GM18511 (cell line): Measurements from ENCODE around the gene PAX3.

Experiments
- ATAC-seq: cut with Tn5 transposase; IDR thresholded peaks from one replicate; pipeline ENCODE4 v1.9.1; 2021; ENCODE audit warnings: mild to moderate bottlenecking, moderate library complexity; ENCODE audit not compliant: unreplicated experiment

The PAX3 gene

DNA sequence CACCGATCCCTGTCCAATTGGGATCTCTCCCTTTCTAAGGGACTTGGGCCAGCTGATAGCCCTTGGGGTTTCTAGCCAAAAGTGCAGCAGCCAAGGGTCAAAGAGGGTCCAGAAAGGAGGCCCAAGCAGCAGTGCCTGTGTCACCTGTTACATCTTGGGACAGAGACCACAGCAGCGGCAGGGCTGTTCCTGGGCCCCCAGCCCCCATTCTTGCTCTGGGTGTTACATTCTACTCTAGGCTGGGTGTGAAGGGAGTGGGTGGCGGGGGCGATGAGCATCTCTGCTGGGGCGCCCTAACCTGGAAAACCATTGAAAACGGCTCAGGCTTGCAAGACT is 1.2 kb downstream of the PAX3 start:
- no peak for ATAC-seq

DNA sequence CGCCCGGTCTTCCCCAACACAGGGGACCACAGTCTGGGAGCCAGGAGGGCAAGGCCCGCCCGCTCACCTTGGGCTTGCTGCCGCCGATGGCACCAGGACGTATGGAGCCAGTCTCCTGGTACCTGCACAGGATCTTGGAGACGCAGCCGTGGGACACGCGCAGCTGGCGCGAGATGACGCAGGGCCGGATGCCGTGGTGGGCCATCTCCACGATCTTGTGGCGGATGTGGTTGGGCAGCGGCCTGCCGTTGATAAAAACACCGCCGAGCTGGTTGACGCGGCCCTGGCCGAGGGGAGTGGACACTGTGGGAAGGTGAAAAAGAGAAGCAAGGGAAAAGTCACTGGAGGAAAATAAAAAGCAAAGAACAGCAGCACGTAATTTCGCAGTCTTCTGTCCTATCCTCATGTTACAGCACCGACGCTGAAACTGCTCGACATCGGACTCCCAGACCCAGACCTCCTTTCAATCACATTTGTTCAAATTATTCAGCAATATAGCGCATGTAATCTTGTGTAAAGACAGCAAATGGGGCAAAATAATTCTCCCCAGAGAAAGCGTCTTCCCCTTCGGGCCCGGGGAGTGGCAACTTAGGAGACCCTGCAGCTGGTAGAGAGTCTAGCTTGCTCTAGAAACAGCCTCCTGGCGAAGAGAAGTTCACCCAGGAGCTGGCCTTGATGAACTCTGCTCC is 1.7 kb downstream of the PAX3 start:
- ATAC-seq = no peak

DNA sequence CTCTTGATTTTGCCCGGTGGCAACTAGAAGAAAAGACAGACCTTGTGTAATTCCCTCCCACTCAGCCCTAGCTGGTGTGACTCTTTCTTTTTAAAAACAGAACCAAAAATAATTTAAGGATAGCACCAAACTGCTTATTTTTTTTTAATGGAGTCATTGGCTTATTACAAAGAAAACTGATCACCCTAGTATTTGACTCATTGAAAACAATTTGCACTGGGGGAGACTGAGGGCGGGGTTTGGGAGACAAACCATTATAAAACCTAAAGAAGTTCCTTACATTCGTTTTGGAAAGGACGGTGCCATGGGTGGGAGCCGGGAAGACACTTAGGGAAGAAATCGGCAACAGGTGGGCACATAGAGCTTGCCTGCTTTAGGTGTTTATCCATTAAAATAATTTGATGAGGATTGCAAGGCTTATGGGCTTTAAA is 2.5 kb downstream of the PAX3 start:
- no peak for ATAC-seq

DNA sequence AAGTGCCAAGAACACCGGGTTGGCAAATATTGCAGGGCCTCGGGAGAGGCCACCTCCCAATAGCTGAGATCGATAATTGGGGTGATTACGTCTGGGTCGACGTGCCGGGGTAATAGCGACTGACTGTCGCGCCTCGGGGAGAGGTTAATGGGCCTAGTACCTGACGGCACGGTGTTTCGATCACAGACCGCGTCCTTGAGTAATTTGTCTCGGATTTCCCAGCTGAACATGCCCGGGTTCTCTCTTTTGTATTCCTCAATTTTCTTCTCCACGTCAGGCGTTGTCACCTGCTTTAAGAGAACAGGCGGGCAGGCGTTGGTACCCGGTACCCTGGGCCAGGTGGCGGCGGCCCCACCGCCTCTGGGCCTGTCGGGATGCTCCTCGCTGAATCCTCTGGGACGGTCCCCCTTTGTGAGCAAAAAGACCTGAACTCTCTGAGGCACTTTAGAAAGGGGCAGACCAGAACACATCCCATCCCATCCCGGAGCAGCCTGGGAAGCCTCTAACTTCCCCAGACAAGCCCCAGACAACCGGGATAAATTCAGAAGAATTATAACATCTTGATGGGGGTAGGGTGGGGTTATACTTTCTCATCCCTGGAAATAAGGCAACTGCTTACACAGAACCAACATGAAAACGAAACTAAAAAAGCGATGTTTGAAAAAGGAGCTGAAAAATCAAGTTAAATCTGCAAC is 3.3 kb downstream of the PAX3 start:
- ATAC-seq = no peak

GRCh38 chr2:222294996-222295367 is 3.8 kb downstream of the PAX3 start:
- no peak for ATAC-seq

DNA sequence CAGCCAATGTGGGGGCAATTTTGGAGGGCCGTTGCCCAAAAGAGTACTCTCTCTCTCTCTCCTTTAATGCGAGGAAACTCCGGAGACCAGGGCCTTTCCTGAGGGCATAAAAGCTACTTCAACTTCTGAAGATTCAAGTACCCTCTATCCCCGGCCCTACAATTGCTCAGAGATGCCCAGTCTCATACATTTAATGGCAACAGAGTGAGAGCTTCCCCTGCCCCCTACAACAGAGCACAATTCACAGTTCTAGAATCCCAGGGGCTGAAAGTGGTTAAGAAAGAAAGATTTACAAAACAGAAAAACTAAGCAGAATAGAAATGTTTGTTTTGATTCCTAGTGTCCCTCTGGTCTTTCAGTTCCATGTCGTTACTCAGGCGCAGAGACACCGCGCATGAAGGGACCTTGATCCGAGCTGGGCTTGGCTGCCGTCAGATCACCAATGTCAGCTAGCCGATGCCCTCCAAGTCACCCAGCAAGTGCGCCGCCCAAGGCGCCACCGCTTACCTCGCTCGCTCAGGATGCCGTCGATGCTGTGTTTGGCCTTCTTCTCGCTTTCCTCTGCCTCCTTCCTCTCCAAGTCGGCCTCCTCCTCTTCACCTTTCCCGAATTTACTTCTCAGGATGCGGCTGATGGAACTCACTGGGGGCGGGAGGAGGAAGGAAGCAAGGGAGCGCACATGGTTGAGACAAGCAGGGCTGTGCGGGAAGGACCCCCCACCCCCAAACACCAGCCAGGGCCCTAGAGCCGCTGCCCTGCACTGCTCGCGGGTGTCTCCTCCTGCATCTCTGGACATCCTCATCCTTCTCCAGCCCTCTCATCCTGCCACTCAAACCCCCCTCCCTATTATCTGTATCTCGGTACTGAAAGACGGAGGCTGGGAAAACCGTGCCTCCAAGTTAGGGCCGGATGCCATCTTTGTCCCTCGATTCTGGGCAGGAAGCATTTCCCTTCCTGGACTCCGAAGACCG is 4.9 kb downstream of the PAX3 start:
- no peak for ATAC-seq

DNA sequence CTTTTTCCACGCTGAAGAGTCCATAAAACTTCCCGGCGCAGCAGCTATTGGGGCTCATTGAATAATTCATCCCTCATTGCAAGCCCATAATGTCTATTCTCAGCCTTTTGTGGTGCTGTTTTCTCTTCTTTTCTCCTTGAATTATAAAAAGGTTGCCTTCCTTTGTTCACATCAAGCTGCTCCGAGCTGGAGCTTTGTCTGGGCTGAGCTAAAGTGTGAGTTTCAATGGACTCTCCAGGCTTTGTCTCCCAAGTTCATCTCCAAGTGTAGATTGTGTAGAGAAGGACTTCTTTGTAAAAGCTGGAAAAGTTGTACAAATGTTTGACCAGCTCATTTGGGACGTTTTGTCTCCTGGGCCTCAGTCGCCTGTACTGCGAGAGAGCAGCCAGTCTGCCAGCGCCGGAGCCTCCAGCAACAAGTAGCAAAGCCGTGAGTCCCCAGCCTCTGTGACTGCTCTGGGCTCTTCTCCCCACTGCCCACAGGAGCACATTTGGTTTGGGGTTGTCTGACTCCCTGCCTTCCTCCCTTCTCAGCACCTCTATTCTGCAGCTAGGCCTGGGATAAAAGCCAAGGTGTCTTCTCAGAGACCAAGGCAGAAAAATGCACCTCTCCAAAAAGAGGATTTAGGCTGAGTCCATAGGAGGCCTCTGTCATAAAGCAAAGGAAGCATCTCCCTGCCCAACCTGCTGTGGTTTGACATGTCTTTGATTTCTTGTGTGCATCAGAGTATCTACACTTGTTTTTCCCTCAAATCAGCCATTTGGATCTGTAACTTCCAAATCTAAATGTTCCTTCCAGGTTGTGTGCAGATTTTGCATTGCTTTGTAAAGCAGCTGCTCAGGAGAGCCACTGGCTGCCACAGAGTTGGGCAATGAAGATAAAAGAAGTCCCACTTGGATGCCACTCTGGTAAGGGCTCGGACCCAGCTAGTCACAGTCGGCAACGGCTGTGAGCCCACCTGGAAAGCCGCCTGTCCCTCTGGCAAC is 6.4 kb downstream of the PAX3 start:
- no peak for ATAC-seq

DNA sequence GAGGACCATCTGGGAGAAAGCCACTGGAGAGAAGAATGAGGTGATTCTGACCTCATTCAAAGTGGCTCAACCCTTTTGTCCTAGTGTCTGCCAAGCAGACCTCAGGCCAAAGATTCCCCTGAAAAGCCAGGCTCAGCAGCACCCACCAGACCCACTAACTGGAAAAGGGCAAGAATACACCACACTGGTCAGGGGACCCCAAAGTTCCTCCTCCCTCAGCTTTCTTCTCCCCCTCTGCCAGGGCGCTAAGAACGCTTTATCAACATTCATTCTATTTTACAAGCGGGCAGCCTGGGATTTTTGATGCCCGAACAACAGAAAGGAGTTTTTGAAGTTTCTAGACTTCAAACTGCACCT is 7.3 kb downstream of the PAX3 start:
- no peak for ATAC-seq

GRCh38 chr2:222290736-222291484 is 7.9 kb downstream of the PAX3 start:
- ATAC-seq = no peak

- ATAC-seq = no peak
These were observed 8.4 kb downstream of the PAX3 start for GRCh38 chr2:222290401-222290735.

DNA sequence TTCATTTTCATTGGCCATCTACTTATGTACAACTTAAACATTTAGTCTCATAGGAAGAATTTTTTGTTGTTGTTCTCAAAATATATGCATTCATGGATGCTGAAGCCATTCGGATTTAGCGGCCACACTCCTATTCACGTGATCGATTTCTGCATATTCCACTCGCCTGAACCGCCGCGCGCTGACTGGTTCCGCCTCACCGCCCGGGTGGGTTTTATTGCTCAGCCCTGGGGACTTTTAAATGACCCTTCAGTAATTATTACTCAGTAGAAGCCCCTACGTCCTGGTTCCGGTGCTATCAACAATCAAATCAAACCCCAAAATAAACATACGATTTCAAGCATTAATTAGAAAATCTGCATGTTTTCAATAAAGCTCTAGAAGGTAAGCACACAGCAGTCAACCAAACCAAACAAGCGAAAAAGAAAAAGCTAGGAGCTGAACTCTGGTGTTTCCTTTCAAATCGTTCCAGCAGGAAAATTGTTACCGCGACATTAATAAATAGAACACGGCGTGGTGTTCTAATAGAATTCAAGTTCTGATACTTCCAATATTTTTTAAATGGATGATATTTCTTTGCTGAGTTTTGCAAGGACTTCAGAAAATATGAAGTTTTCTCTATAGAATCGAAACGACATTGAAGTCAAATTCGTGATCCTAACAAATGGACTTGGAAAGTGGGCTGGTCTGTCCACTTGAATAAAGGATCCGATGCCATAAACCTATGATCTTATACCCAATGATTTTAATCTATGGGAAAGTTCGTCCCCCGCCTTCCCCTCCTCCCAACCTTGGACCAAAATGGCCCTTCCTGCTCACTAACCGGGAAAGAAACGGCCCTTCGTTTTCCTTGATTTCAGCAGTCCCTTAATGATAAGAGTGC is 9.3 kb downstream of the PAX3 start:
- ATAC-seq = no peak

GRCh38 chr2:222288590-222289277 is 10.1 kb downstream of the PAX3 start:
- no peak for ATAC-seq

DNA sequence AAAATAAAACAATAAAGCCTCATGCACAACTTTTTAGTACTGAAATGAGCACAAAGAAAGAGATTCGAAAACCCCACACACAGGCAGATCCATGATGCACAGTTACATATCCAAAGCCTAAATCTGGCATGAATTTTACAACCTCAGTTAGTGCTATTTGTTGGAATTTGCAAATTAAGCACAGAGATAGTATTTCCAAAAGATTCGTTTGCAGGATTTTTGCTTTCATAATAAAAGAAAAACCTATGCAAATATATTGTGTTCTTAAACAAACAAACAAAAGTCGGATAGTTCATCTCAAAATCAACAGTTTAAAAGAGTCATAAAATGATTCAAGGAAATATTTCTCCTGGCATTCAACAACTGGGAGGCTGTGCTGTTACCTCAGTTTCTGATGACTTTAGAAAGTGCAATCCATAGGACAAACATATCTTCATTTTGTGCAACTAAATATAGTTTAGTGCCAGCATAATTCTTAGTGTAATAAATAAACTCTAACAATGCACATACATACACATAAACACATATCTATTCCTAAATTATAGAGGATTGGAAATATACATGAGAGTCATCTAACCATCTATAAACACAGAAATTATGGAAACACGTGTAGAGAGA is 10.8 kb downstream of the PAX3 start:
- ATAC-seq = no peak

DNA sequence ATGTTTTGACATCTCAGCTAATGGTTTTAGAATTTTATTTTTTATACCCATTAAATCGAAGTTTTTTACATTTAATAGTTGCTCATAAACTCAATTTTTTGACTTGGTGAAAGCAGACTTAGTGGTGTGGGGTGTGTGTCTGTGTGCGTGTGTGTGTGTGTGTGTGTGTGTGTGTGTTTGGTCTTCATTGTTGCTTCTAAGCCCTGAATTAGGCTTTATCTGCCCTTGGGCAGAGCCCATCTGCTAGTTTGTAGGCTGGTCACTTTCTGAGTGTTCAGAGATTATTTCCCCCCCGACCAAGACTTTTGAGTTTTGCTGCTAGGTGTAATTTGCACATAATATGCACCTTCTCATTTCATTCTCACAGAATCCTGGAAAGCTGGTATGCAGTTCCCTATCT is 14.3 kb downstream of the PAX3 start:
- ATAC-seq = no peak

GRCh38 chr2:222283634-222284033 is 15.2 kb downstream of the PAX3 start:
- ATAC-seq = no peak

GRCh38 chr2:222281506-222281905 is 17.3 kb downstream of the PAX3 start:
- no peak for ATAC-seq

- ATAC-seq = no peak
These were observed 18.0 kb downstream of the PAX3 start for GRCh38 chr2:222280795-222281194.

- no peak for ATAC-seq
These were observed 26.3 kb downstream of the PAX3 start for GRCh38 chr2:222272446-222273015.
